SJSA1 (cell line): ENCODE data around the gene ARL14. TPM values are rescaled to one million over a fixed set of nuclear protein-coding genes. Genes with fewer than 3 reads are reported as not detected.

Source experiments
- DNase-seq, 2 experiments: peaks; one replicate each; pipeline ENCODE4 v3.0.0-alpha.2; 2015 to 2020; ENCODE audit warnings: low spot score in 2 of 2, low read depth in 1 of 2
- H3K27ac ChIP-seq: fragments of 250-450 bp; sonication (Bioruptor Pico); 2 replicates; pipeline ENCODE4 v1.5.1; 2020; ENCODE audit warnings: mild to moderate bottlenecking, moderate library complexity
- H3K27me3 ChIP-seq: fragments of 250-450 bp; sonication (Bioruptor Pico); replicated peaks from 2 replicates; pipeline ENCODE4 v1.5.1; 2020; ENCODE audit warnings: mild to moderate bottlenecking, moderate library complexity
- H3K36me3 ChIP-seq: fragments of 250-450 bp; sonication (Bioruptor Pico); 2 replicates; pipeline ENCODE4 v1.5.1; 2020; ENCODE audit warnings: mild to moderate bottlenecking
- H3K4me1 ChIP-seq: fragments of 250-450 bp; sonication (Bioruptor Pico); replicated peaks from 2 replicates; pipeline ENCODE4 v1.6.1; 2021; ENCODE audit warnings: mild to moderate bottlenecking
- H3K4me3 ChIP-seq: fragments of 250-450 bp; sonication (Bioruptor Pico); 2 replicates; pipeline ENCODE4 v1.5.1; 2020; ENCODE audit warnings: mild to moderate bottlenecking
- H3K9me3 ChIP-seq: fragments of 250-450 bp; sonication (Bioruptor Pico); replicated peaks from 2 replicates; pipeline ENCODE4 v1.5.1; 2020; ENCODE audit warnings: mild to moderate bottlenecking
- total RNA-seq: library from RNA; depleted of rRNA; stranded (reverse); fragments of >200 nt; shearing (Covaris generic); gene quantifications from 2 replicates; pipeline ENCODE4 v1.2.3, GENCODE V29; 2014

ARL14 gene
- total RNA-seq, 1 experiment from 2014 or later: not detected

- DNase-seq: no peak
- H3K27me3 ChIP-seq: no peaks in the 10 kb centered on the region
- H3K4me1 ChIP-seq: peaks cover 14% of the 10 kb centered on the region
- no peak overlapping the region for H3K27ac ChIP-seq
- no peaks in the 10 kb centered on the region for H3K9me3 ChIP-seq
- no peaks in the 10 kb centered on the region for H3K36me3 ChIP-seq
- H3K4me3 ChIP-seq: no peak overlapping the region
Measured at GRCh38 chr3:160665231-160665630, 11.7 kb upstream of the ARL14 start.

- Histone ChIP-seq H3K36me3 (no peaks in the 10 kb centered on the region), H3K27ac (no peak overlapping the region), H3K4me3 (no peak overlapping the region), H3K4me1 (peaks cover 14% of the 10 kb centered on the region), H3K9me3 (no peaks in the 10 kb centered on the region), H3K27me3 (no peaks in the 10 kb centered on the region)
- peak in 1 of 2 experiments; percentile 15 for DNase-seq
Measured at GRCh38 chr3:160665784-160666526, 11.0 kb upstream of the ARL14 start.

DNA sequence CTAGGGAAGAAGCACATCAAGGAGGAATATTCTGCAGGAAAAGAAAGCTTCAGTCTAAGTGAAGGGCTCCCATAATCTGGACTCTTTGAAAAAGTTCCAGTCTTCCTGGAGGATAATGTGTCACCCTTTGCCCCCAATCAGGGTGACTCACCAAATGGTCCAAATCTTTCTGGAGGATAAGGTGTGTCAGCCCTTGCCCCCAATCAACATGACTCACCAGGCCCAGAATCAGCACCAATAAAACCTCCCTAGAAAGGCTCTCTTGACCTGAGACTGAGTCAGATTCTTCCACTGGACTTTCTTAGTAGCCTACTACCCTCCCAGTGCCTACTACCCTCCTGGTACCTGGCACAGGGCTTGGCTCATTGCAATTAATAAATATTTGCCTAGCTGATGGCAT, 9.5 kb upstream of the ARL14 start:
- H3K9me3 ChIP-seq: no peaks in the 10 kb centered on the region
- H3K4me3 ChIP-seq: no peak overlapping the region
- no peaks in the 10 kb centered on the region for H3K27me3 ChIP-seq
- peaks cover 14% of the 10 kb centered on the region for H3K4me1 ChIP-seq
- no peak overlapping the region for H3K27ac ChIP-seq
- peak in 1 of 2 experiments; percentile 7 for DNase-seq
- H3K36me3 ChIP-seq: no peaks in the 10 kb centered on the region

GRCh38 chr3:160668454-160668853, 8.5 kb upstream of the ARL14 start:
- no peak for DNase-seq
- Histone ChIP-seq H3K4me3 (no peak overlapping the region), H3K4me1 (peaks cover 14% of the 10 kb centered on the region), H3K27ac (no peak overlapping the region), H3K9me3 (no peaks in the 10 kb centered on the region), H3K27me3 (no peaks in the 10 kb centered on the region), H3K36me3 (no peaks in the 10 kb centered on the region)

DNA sequence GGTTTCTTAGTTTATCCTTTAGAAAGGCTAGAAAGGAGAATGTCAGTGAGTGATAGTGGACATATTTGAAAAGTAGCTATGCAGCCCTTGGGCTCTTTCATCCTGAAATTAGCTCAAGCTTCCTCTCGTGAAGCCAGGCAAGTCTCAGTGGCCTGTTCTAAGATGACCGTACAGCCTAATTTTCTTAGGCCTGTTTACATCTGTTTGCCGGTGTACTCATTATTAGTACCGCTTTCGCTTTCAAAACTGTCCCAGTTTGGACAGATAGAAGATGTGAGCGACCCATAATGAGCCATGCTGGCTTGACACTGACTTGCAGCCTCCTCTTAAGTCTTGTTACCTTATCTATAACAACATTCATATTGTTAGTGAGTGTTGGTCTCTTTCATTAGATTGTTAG, 5.7 kb upstream of the ARL14 start:
- H3K9me3 ChIP-seq: no peaks in the 10 kb centered on the region
- H3K27ac ChIP-seq: no peak overlapping the region
- no peaks in the 10 kb centered on the region for H3K27me3 ChIP-seq
- H3K36me3 ChIP-seq: no peaks in the 10 kb centered on the region
- H3K4me3 ChIP-seq: no peak overlapping the region
- peaks cover 7% of the 10 kb centered on the region for H3K4me1 ChIP-seq
- no peak for DNase-seq

- Histone ChIP-seq H3K27ac (no peak overlapping the region), H3K36me3 (no peaks in the 10 kb centered on the region), H3K9me3 (no peaks in the 10 kb centered on the region), H3K4me1 (peaks cover 10% of the 10 kb centered on the region), H3K4me3 (no peak overlapping the region), H3K27me3 (no peaks in the 10 kb centered on the region)
- DNase-seq: no peak
Measured at GRCh38 chr3:160671995-160672394, 5.0 kb upstream of the ARL14 start.

DNA sequence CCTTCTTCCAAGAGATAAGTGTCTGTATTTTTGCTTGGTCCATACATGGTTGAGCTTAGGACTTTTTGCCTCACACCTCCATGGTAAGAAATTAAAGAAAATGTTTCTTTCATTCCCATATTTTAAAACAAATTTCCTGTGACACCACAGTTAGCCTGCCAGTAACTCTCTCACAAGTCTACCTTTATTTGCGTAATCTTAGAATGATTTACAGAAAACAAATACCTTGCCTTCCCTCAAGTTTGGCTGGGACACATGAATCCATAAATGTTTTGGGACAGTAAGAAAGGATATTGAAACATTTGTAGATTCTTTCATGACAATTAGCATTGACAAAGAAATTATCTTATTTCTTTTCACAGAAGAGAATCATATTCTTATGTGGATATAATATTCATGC, 3.8 kb upstream of the ARL14 start:
- H3K4me1 ChIP-seq: peaks cover 12% of the 10 kb centered on the region
- H3K9me3 ChIP-seq: no peaks in the 10 kb centered on the region
- no peak overlapping the region for H3K27ac ChIP-seq
- H3K27me3 ChIP-seq: no peaks in the 10 kb centered on the region
- no peak overlapping the region for H3K4me3 ChIP-seq
- DNase-seq: no peak
- H3K36me3 ChIP-seq: no peaks in the 10 kb centered on the region

DNA sequence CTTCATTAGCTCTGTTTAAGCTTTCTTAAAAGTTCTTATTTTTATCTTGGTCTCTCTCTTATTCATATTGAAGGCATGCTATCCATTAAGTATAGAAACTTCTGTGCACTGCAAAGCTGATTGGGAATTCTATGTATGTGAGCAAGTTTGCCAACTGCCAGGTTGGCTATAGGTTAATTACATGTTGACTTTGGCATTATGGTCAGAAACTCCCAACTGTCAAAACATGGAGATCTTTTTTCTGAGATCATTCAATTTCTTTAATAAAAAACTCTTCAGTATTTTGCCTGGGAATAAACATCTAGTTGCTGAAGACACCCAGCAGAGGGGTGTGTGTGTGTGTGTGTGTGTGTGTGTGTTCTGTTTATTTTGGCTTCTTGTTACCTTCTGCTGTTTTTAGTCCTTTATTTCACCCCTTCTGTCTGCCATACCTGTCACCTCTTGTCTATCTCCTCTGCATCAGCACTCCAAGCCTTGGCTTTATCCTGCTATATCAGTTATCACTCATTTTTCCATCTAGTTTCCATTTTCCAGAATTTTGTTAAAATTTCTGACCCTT, 1.3 kb upstream of the ARL14 start:
- Histone ChIP-seq H3K27ac (no peak overlapping the region), H3K27me3 (no peaks in the 10 kb centered on the region), H3K4me3 (no peak overlapping the region), H3K4me1 (peaks cover 12% of the 10 kb centered on the region), H3K9me3 (no peaks in the 10 kb centered on the region), H3K36me3 (no peaks in the 10 kb centered on the region)
- DNase-seq: no peak

DNA sequence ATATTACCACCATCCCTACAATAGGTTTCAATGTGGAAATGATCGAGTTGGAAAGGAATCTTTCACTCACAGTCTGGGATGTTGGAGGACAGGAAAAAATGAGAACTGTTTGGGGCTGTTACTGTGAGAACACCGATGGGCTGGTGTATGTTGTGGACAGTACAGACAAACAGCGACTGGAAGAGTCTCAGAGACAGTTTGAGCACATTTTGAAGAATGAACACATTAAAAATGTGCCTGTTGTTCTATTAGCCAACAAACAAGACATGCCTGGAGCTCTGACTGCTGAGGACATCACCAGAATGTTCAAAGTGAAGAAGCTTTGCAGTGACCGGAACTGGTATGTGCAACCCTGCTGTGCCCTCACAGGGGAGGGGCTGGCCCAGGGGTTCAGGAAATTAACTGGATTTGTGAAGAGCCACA, 510 bp downstream of the ARL14 start:
- Histone ChIP-seq H3K36me3 (no peaks in the 10 kb centered on the region), H3K9me3 (no peaks in the 10 kb centered on the region), H3K27me3 (no peaks in the 10 kb centered on the region), H3K27ac (no peak overlapping the region), H3K4me1 (peaks cover 12% of the 10 kb centered on the region), H3K4me3 (no peak overlapping the region)
- no peak for DNase-seq

- no peaks in the 10 kb centered on the region for H3K36me3 ChIP-seq
- no peak overlapping the region for H3K27ac ChIP-seq
- peaks cover 12% of the 10 kb centered on the region for H3K4me1 ChIP-seq
- H3K27me3 ChIP-seq: no peaks in the 10 kb centered on the region
- no peak for DNase-seq
- H3K9me3 ChIP-seq: no peaks in the 10 kb centered on the region
- H3K4me3 ChIP-seq: no peak overlapping the region
Measured at GRCh38 chr3:160678292-160678842, 1.4 kb downstream of the ARL14 start.

GRCh38 chr3:160684368-160684740, 7.4 kb downstream of the ARL14 start:
- Histone ChIP-seq H3K4me1 (no peaks in the 10 kb centered on the region), H3K27ac (no peak overlapping the region), H3K36me3 (no peaks in the 10 kb centered on the region), H3K4me3 (no peak overlapping the region), H3K27me3 (no peaks in the 10 kb centered on the region), H3K9me3 (no peaks in the 10 kb centered on the region)
- no peak for DNase-seq

DNA sequence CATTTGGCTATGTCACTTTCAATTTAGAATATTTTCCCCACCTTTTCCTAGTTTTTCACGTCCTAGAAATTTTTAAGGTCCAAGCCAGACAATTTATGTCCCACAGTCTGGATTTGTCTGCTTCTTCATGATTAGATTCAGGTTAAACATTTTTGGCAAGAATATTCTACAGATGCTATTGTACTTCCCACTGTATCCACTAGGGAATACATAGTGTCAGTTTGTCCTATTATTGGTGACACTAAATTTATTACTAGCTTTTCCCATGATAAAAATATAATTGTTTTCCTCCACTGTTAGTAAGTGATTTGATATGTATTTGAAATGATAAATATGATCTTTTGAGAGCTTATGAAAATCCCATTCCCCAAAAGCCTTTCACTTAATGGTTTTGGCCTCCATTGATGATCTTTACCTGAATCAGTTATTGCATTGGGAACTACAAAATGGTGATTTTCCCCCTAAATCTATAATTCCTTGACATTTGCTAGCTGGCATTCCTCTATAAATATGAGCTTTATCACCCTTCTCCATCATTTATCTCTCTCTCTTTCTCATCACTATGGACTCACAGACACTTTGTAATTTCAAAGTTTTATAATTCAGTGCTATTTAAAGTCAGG, 8.3 kb downstream of the ARL14 start:
- no peak for DNase-seq
- Histone ChIP-seq H3K4me3 (no peak overlapping the region), H3K9me3 (no peaks in the 10 kb centered on the region)

DNA sequence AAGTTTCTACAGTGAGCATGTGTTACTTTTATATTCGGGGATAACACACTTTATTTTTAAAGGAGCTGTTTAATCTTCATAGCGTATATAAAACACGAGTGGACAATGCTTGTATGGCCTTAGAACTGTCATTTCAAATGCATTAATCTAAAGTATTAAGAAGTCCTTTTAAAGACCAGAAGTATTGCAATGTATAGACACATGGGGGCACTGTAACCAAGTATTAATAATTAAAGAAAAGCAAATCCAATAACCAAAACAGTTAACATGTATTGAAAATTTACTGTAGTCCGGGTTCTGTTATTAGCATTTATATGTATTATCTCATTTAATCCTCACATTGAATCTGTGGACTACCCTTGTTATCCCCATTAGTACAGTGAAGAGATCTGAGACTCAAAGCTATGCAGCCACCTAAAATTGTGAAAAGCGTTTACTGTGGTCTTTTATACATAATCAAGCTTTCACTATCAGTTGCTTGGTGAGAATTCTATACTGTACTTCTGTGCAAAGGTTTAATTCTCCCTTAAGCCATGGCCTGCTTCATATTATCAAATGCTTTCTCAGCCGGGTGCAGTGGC, 10.1 kb downstream of the ARL14 start:
- no peak for DNase-seq

More for the DNA sequence above, 8.3 kb downstream of the ARL14 start:
- Histone ChIP-seq H3K36me3 (no peaks in the 10 kb centered on the region), H3K27me3 (no peaks in the 10 kb centered on the region), H3K4me1 (no peaks in the 10 kb centered on the region), H3K27ac (no peak overlapping the region)

DNA sequence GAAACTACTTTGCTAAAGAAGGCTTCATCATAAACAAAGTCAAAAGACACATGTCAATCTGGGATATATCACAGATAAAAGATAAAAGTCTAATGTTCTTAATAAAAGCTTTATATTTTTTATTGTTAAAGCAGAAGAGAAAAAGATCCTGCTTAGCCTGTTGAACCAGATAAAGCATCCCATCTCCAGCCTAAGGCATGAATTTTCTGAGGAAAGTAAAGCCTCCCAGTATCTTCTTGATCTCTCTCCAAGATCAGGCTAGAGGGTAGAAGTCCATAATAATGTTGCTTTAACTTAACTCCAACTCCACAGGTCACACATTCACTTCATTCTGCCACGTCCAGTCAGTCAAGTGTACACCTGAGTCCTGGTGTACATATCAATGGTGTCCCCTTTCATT, 14.2 kb downstream of the ARL14 start:
- H3K27me3 ChIP-seq: no peaks in the 10 kb centered on the region
- peaks cover 6% of the 10 kb centered on the region for H3K4me1 ChIP-seq
- no peaks in the 10 kb centered on the region for H3K36me3 ChIP-seq
- no peak for DNase-seq
- no peak overlapping the region for H3K4me3 ChIP-seq
- H3K9me3 ChIP-seq: no peaks in the 10 kb centered on the region
- no peak overlapping the region for H3K27ac ChIP-seq

More for the DNA sequence above, 10.1 kb downstream of the ARL14 start:
- no peaks in the 10 kb centered on the region for H3K36me3 ChIP-seq
- no peaks in the 10 kb centered on the region for H3K27me3 ChIP-seq
- H3K4me1 ChIP-seq: no peaks in the 10 kb centered on the region
- no peaks in the 10 kb centered on the region for H3K9me3 ChIP-seq
- H3K4me3 ChIP-seq: no peak overlapping the region
- H3K27ac ChIP-seq: no peak overlapping the region
